NCI-H446 (cell line): ENCODE results near the gene ATP8A2.

ENCODE experiments used
- DNase-seq, 2 experiments: peaks; one replicate each; lab custom pipeline; 2025; lab: John Stamatoyannopoulos, UW

Gene ATP8A2

DNA sequence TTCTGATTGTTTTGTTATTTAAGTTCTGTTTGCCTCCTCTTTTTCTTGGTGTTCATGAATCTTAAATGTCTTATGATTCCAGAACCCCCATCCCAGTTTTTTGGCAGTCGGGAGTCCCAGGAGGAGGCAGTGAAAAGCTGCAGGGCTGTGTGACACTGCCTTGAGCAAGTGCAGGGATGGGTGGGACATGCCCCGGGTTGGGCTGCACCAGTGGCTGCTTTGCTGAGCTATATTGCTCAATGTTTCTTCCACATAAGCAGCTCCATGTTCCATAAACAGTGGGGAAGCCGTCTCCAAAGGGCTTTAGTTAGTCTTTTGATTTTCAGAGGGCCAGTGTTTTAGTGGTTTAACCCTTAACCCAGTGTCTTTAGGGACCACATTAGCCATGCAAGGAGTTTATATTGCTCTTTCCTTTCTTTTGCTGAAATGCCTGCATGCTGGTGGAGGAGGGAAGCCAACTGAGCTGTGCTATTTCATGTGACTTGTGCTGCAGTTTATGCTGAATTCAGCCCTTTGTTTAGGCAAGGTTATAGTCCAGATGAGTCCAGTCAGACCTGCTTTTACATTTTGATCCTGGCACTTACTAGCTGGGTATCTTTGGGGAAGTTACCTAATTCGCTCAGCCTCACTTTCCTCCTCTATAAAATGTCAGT is 13.1 kb downstream of the ATP8A2 start:
- DNase-seq: no peak

GRCh38 chr13:25391932-25392331 is 20.2 kb downstream of the ATP8A2 start:
- DNase-seq: no peak

GRCh38 chr13:25394402-25395060 is 22.8 kb downstream of the ATP8A2 start:
- no peak for DNase-seq

DNA sequence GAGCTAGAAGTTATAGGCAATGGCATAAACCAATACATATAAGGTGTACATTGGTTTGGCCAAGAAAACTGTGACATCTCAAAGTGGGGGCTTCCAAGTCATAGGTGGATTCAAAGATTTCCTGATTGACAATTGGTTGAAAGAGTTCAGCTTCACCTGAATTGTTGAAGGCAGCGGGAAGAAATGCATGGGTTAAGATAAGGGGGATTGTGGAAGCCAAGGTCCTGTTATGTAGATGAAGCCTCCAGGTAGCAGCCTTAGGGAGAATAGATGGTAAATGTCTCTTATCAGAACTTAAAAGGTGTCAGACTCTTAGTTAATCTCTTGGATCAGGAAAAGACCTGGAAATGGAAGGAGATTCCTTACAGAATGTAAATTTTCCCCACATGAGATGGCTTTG is 26.0 kb downstream of the ATP8A2 start:
- no peak for DNase-seq

DNA sequence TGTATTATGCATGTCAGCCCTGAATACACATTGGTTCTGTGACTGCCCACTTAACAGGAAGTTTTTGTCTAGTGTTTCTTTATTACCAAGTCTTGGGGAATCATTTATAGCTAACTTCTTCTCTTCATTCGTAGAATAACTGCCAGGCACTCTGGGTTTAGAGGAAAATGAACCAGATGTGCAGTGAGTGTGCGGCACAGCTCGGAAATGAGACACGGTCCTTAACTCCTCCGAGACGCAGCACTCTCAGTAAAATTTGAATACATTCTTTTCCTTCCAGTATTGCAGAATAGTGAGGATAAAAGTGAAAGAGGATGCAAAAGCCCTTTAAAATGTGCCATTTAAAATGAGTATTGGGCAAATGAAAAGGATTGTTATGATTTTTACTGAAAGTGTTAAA is 29.2 kb downstream of the ATP8A2 start:
- no peak for DNase-seq

DNA sequence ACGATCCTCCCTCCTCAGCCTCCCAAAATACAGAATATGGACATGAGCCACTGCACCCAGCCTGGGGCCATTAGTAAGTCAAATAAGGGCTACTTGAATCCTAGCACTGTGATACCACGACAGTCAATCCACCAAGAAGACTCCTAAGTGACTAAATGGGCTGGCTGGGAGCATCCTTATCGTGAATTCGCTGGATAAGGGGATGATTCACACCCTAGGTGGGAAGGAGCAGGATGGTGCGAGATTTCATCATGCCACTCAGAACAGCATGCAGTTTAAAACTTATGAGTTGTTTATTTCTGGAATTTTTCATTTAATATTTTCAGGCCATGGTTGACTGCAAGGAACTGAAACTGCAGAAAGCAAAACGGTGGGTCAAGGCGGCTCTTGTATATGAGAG is 30.2 kb downstream of the ATP8A2 start:
- DNase-seq: no peak

DNA sequence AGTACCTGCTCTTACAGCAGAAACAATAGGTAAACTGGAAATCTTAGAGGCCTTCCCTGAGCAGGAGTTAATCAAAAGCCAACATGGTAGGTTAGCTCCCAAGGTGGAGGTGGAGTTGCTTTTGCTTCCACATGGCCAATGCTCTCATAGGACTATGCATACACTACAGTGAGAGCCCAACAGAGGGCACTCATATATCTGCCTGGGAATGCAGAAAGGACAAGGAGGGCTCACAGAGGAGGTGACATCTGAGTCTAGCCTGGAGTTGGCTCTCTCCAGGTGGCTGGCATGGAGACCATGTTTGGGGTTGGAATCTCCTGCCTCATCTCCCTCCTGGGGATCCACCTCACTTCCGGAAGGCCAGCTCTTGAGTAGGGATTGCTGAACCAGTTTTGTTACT is 34.6 kb downstream of the ATP8A2 start:
- peak in 1 of 2 experiments; percentile 1 for DNase-seq

DNA sequence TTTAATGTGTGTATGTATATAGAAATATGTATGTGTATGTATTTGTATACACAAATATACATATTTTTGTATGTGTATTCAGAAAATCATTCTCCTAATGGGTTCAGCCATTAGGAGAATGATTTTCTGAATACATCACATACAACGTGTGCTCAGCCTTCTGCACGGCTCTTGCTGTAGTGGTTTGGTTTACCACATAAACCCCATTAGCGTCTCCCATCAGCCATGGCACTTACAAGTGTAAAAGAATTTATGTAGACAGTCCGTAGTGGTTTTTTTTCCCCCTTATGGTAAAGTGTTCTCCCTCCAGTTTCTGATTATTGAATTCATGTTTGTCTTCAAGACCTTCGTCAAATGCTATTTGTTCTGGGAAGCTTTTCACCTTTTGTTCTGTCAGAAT is 38.2 kb downstream of the ATP8A2 start:
- DNase-seq: no peak

DNA sequence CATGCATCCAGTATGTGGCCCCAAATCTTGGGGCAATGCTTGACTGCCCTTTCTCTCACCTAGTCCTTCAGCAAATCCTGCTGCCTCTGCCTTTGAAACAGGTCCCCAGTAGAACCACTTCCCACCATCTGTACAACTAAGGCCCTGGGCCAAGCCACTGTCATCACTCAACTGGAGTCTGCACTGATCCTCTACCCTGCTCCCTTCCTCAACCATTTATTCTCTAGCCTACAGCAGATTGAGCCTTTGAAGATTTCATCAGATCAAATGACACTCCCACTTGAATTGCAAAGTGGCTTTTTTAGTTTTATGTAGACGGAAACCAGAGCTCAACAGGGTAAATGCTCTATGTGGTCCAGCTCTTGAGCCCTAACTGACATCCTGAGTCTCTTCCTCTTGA is 43.5 kb downstream of the ATP8A2 start:
- no peak for DNase-seq

DNA sequence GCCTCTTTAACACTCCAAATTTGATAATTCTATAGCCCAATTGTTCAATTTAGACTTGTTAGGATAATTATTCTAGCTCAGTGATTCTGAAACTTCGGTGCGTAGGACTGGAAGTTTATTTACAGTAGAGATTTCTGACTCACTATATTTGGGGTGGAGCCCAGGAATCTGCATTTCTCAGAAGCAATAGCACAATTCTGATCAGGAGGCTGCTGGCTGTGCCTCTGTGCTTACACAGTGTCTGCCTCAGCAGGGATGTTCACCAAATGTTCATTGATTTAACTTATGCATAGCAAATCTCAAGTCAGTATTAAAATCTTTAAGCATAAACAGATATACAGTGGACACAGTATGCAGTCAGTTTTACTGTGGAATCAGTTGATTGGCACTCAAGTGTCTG is 45.8 kb downstream of the ATP8A2 start:
- no peak for DNase-seq

DNA sequence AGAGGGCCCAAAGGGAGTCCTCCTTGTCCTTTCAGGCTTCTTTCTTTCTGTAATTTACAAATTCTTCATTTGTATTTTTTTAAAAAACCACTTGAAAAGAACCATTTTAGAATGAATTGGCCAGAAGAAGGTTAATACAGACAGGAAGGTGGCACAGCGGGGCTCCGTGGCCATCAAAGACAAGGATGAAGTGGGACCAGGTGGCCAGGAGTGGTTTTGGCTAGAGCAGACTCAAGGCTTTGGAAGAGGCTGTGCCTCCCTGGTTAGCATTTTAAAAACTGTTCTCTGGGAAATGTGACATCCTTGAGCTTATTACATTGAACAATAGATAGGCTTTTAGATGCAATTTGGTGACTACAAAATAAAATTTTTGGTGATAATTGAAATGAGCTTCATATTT is 48.4 kb downstream of the ATP8A2 start:
- DNase-seq: no peak

GRCh38 chr13:25421612-25422011 is 49.8 kb downstream of the ATP8A2 start:
- DNase-seq: no peak

- DNase-seq: no peak
These were observed 50.4 kb downstream of the ATP8A2 start for GRCh38 chr13:25422153-25422552.

DNA sequence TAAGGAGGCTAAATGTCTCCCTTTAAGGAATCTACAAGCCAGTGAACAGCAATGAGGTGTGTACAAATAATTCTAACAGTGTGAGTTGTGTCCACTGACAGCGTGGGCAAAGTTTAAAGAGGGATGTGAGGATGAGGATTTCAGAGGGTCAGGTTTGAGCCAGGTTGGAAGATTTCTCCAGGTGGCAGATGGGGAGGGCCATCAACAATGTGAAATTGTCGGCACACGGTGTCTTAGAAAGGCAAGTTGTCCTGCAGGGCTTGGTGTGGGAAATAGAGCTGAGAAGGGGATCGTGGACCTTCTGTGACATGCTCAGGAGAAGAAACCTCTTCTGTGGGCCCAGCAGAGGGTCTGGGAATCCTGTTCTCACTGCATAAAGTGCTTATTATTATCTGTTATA is 52.1 kb downstream of the ATP8A2 start:
- no peak for DNase-seq

GRCh38 chr13:25429466-25429865 is 57.7 kb downstream of the ATP8A2 start:
- DNase-seq: no peak

DNA sequence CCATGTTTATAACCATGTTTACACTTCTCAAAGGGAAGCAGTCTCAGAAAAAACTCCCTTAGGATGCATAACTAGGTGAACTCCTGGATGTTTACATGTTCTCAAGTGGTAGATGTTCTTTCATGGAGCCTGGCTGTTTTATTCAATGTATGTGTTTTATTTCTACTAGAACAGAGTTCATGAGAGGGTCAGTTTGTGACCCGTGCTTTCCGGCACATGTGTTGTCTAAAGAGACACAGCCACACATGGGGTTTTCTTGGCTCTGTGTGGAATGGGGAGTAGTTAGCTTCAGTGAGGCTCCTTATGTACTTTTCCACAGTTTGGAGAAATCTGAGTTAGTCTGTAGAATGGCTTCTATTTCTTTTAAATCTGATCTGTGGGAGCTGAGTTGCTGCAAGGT is 60.9 kb downstream of the ATP8A2 start:
- DNase-seq: no peak

GRCh38 chr13:25440061-25440460 is 68.3 kb downstream of the ATP8A2 start:
- DNase-seq: no peak

DNA sequence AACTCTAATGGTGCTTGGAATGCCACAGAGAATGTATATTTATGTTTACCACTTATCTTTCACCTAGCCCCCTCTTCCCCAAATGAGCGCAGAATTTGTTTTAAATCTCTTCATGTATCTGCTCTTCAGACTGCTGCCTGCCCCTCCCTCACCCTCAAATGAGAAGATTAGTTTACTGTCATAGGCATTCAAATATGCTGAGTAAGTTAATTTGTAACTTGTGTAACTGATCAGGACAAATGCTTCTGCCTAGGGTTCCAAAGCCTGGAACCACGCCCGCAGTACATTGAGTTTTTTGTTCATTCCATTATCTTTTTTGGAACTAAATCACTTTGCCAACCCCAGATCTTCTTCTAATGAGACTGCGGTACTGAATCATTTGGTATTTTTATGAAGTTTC is 74.5 kb downstream of the ATP8A2 start:
- DNase-seq: no peak

- no peak for DNase-seq
These were observed 75.6 kb downstream of the ATP8A2 start for GRCh38 chr13:25447396-25447795.

- DNase-seq: no peak
These were observed 82.1 kb downstream of the ATP8A2 start for GRCh38 chr13:25453850-25454365.

- DNase-seq: peak in 1 of 2 experiments; percentile 26
These were observed 83.4 kb downstream of the ATP8A2 start for GRCh38 chr13:25455146-25455545.

DNA sequence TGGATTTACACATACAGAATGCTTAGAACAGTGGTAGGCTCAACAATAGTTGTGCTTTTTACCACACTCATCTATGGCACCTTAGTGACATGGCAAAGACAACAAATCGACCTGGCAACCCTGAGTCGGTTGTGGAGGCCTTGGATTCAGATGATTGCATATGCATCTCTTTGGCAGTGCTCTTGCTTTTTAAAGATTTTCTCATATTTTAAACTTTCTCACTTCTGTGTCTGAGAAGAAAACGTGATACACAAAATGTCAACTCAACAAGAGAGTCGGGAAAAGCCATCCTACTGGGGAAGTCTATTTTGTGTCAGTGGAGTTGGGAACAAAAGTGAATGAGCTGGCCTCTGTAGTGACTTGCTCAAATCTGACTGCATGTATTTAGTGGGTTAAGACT is 85.8 kb downstream of the ATP8A2 start:
- DNase-seq: no peak

- DNase-seq: no peak
These were observed 90.7 kb downstream of the ATP8A2 start for GRCh38 chr13:25462301-25463125.
